ENCODE results near the gene SLC29A1.

Gene SLC29A1

GRCh38 chr6:44268095-44268628 lies 44.8 kb downstream of the SLC29A1 start:
- peak; percentile 71 for DNase-seq (ENCODE audit: low spot score)

DNA sequence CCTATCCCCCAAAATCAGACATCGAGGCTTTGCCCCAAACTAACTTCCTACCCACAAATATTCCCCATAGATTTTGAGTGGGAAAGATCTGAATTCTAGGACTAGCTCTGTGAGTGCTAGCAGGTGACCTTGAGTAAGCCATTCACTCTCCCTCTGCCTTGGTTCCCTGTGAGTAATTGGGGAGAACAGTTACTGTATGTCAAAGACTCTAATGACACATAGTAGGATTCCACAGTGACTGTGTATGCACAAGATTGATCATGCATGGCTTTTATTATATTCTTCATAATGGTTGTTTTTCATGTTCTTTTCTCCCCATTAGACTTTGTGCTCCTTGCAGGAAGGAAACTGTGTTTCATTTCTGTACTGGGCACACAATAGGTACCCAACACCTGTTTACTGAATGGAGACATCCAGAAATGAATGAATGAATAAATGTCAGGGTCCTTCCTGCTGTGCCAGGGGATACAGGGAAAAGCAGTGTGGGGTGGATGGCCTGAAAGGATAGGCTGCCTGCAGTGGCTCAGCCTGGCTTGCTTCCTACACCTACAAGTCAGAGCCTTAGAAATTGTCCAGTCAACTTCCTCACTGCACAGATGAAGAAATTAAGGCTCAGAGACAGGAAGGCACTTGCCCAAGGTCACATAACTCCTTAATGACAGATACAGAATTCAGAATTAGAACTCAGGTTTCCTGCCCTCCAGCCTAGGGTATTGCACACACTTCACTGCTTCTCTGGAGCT lies 46.0 kb downstream of the SLC29A1 start:
- DNase-seq (ENCODE audit: low spot score) = no peak

- no peak for DNase-seq (ENCODE audit: low spot score)
These were observed 46.6 kb downstream of the SLC29A1 start, which contains the start of gene TMEM151B for GRCh38 chr6:44269921-44270525. Gene TMEM151B, plus strand, starts transcription at chr6:44270450. Its CDS starts 293 bp downstream, at chr6:44270743.

GRCh38 chr6:44270526-44271405 lies 47.4 kb downstream of the SLC29A1 start:
- DNase-seq (ENCODE audit: low spot score) = no peak

DNA sequence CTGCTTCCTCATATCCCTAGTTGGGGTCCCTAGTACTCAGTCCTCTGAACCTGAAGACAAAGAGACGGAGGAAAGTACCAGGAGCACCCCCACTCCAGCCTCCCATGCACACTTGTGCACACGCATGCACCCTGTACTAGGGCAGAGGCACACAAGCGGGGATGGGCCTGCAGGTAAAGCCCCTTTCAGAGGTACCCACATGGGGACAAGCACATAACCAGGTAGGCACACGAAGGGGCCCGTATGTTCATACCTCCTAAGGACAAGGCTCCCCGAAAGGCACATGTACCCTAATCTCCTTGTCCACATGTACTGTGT lies 48.0 kb downstream of the SLC29A1 start:
- DNase-seq (ENCODE audit: low spot score) = no peak

- no peak for DNase-seq (ENCODE audit: low spot score)
These were observed 48.5 kb downstream of the SLC29A1 start for GRCh38 chr6:44271914-44272313.

- DNase-seq (ENCODE audit: low spot score) = no peak
These were observed 49.1 kb downstream of the SLC29A1 start for GRCh38 chr6:44272529-44272928.

DNA sequence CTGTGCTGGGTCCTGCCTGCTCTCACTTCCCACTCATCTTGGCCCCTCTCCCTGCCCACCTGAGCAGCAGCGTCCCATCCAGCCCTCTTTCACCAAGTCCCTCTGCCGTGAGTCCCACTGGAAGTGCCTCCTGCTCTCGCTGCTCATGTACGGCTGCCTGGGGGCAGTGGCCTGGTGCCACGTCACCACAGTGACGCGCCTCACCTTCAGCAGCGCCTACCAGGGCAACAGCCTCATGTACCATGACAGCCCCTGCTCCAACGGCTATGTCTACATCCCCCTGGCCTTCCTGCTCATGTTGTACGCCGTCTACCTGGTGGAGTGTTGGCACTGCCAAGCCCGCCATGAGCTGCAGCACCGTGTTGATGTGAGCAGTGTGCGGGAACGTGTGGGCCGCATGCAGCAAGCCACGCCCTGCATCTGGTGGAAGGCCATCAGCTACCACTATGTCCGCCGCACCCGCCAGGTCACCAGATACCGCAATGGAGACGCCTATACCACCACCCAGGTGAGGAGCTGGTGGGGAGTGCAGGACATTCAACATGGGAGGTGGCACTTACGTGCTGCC lies 49.7 kb downstream of the SLC29A1 start:
- no peak for DNase-seq (ENCODE audit: low spot score)

DNA sequence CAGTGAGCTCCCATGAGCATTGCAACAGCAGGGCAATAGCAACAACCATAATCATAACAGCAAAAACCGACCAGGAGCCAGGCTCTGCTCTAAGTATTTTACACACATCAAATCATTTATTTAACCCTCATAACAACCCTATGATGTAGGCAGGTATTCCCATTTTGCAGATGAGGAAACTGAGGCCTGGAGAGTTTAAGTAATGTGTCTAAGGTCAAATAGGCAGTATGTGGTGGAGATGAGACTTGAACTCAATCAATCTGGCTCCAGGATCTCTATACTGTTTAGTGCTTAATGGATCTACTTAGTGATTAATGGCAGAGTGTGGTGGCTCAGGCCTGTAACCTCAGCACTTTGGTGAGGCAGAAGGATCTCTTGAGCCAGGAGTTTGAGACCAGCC lies 50.2 kb downstream of the SLC29A1 start:
- no peak for DNase-seq (ENCODE audit: low spot score)

- DNase-seq (ENCODE audit: low spot score) = no peak
These were observed 51.9 kb downstream of the SLC29A1 start for GRCh38 chr6:44275271-44275748.

GRCh38 chr6:44275749-44276648 lies 52.6 kb downstream of the SLC29A1 start:
- no peak for DNase-seq (ENCODE audit: low spot score)

DNA sequence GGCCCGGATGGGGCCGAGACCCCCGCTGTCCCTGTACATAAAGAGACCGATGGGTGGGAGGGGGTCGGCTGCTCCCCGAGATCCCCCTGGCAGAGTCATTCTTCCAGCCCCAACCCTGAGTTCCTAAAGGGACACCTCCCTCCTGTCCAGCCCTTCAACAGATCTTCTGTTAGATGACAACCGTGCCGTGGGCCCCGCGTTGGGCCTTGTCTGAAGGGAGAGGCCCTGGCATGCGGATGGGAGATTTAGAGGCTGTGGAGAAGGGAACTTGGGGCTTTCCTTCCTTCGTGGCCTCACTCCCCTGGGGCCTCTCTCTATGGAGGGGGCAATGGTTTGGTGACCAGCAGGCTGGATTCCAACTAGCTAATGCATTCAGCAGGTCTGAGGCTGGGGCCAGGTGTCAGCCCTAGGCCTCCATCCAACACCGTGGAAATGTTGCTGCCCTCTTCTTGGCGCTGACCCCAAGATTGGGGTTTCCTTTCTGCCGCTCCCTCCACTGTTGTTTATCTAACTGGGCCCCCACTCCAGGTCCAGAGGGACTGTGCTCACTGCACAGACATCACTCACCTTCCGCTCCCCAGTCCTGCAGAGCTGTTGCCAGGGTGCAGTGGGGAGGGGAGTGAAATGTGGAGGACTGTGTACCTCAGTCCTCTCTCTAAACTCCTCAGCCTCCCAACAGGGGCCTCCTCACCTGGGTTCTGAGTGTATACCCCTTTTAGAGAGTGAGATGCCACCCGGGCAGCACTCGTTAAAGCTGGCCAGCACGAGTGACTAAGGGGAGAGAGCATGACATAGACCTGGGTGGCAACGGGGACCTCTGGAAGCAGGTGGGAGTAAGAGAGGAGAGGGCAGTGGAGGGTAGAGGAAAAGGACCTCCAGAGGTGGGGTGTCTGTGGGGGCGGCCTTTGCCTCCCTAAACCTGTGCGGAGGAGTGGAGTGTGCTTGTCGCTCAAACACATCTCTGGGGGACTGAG lies 53.6 kb downstream of the SLC29A1 start:
- no peak for DNase-seq (ENCODE audit: low spot score)

GRCh38 chr6:44277763-44278162 lies 54.4 kb downstream of the SLC29A1 start:
- DNase-seq (ENCODE audit: low spot score) = no peak

GRCh38 chr6:44278315-44278714 lies 54.9 kb downstream of the SLC29A1 start:
- DNase-seq (ENCODE audit: low spot score) = no peak

- no peak for DNase-seq (ENCODE audit: low spot score)
These were observed 55.6 kb downstream of the SLC29A1 start for GRCh38 chr6:44278774-44279697.

All from NAMALWA (cell line).